GDM1 (cell line): ENCODE measurements around the gene CDC42SE2.
"Not testable (repeated sequence)": the region's sequence is repeated elsewhere in the genome, so short reads cannot be mapped to it uniquely, and the experiment has no call there.

Experiments used
- DNase-seq: peaks from one replicate; lab custom pipeline; 2025; lab: John Stamatoyannopoulos, UW

Gene CDC42SE2

DNA sequence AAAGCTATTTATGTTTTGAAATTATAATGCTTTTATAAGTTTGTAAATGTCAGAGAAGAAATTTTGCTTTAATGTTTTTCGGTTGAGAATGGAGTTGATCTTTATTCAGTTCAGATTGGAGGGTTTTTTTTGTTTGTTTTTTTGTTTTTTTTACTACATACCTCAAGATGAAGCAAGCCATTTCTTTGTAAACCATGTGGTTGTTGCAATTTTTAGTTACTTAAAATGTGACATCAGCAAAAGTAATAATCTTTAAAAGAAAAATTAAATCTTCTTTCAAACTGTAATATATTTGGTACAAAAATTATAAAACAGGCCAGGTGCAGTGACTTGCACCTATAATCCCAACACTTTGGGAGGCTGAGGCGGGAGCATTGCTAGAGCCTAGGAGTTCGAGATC lies 102.6 kb downstream of the CDC42SE2 start:
- no peak for DNase-seq

DNA sequence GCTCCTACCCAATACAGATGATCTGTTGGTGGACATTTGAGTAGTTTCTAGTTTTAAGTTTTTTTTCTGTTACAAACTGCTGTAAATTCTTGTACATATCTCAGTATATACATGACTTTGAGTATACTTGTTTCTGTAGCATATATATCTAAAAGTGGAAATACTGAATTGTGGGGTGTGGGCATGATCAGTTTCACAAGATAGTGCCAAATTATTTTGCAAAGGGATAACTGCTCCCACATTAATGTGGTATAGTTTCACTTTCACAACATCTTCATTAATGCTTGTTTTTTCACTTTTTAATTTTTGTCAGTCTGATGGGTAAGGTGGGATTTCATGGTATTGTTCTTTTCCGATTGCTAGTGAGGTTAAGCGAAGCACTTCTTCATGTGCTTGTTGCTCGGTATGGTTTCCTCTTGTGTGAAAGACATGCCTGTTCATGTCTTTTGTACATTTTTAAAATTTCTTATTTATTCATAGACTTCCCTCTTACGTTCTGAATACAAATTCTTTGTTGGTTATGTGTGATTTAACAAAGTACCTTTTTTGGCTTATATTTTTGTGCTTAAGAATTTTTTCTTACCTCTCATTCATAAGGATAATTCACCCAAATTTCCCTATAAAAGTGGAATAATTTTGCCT lies 103.5 kb downstream of the CDC42SE2 start:
- no peak for DNase-seq

DNA sequence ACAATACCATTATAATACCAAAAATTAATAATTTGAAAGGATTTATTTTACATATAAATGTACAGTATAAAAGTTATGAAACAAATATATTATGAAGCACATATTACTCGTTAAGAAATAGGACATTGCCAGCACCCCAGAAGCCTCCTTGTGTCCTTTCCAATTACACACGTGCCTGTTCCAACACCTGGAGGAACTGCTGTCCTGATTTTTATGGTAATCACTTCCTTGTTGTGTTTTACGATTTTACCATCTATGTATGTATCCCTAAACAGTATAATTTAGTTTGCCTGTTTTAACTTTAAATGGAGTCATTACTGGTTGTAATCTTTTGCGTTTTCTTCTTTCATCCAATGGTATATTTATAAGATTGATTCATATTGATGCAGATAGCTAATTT lies 105.0 kb downstream of the CDC42SE2 start:
- no peak for DNase-seq

DNA sequence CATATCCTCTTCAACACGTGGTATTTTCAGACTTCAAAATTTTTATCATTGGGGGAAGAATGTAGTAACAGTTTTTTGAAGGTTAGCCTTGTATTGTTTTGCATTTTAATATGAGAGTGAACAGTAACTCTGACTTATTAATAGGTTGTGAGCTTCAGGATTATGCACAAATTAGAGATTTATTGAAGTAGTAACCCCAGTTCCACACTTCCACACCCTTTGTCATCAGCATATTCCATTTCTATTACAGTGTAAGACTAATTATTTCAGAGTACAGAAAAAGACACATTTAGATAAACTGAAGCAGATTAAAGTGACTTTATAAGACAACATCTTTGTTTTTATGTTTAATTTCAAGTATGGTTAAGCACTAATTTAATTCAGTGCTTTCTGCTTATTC lies 105.7 kb downstream of the CDC42SE2 start:
- DNase-seq = no peak

DNA sequence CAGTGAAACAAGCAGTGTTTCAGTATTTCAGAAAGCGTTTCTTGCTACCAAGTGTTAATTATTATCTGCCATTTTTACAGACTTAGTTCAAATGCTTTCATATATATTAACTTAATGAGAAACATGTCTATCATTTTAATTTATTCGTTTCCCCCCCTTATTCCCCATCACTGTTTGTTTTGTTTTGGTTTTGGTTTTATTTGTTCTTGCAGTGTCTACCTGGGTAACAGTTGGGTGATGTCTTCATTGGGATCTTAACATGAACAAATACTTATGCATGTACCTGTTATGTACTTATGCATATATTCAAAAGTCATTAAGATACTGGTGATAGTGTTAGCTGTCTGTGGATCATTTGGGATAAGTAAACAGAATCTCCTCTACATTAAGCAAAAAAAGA lies 108.0 kb downstream of the CDC42SE2 start:
- DNase-seq = no peak

DNA sequence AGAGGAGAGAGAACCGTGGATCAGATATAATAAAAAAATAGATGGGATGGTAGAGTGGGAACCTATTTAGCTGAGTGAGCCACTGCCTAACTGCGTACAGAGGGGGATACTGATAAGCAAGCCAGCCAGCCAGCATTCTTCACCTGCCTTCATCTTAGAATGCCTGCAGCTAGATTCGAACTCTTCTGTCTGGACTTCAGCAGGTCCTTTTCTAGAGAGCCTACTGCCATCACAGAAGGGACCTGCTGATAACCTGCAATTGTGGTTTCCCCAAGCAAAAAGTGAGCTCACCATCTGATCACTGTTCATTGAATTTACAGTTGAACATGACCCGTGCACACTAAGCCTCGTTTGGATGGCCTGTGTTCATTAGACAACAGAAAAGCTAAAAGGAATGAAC lies 109.4 kb downstream of the CDC42SE2 start:
- no peak for DNase-seq

DNA sequence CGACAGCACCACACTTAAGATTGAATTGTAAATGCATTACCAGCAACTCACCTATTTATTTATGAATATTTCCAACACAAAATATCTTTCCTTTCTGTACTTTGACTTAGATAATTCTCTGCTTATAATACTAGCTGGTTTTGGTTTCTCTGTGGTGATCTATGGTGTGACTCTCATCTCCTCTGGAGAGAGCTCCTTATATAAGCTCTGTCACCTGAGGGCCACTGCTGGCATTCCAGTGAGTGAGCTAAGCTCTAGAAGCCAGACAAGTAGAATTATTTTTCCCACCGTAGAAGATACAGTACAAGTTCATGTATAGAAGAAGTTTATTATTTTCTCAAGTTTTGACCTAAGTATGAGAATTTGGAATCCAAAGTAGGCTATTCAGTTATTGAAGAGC lies 111.5 kb downstream of the CDC42SE2 start:
- no peak for DNase-seq

DNA sequence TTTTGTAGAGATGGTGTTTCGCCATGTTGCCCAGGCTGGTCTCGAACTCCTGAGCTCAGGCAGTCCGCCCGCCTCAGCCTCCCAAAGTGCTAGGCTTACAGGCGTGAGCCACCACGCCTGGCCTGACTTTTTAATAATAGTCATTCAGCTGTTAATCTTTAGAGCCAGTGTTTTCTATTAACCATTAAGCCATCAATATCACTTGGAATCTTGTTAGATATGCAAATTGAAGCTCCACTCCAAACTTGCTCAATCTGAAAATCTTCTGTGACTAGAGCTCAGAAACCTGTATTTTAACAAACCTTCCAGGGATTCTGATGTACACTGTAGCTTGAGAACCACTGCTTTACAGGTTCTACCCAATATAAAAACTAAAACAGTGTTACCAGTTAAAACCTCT lies 113.5 kb downstream of the CDC42SE2 start:
- no peak for DNase-seq

DNA sequence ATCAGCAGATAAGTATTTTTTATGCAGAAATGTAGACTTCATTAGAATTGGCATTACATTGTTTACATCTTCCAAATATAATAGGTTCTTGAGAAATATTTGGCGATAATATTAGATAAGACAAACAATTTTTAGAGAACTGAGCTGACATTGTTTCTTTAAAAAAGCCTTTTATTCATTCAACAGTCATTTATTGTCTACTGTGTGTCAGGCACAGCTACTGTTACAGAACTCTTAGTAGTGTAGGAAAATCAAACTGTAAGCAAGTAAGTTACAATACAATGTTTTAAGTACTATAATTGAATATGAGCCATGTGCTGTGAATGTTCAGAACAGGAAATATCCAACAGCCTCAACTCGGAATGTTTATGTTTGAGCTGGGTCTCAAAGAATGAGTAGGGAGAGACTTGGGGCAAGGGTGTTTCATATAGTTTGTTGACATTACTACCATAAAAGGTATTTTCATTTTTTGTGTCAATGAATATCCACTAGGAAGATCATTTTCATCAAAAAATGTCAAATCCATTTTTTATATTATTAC lies 114.0 kb downstream of the CDC42SE2 start:
- DNase-seq = no peak

DNA sequence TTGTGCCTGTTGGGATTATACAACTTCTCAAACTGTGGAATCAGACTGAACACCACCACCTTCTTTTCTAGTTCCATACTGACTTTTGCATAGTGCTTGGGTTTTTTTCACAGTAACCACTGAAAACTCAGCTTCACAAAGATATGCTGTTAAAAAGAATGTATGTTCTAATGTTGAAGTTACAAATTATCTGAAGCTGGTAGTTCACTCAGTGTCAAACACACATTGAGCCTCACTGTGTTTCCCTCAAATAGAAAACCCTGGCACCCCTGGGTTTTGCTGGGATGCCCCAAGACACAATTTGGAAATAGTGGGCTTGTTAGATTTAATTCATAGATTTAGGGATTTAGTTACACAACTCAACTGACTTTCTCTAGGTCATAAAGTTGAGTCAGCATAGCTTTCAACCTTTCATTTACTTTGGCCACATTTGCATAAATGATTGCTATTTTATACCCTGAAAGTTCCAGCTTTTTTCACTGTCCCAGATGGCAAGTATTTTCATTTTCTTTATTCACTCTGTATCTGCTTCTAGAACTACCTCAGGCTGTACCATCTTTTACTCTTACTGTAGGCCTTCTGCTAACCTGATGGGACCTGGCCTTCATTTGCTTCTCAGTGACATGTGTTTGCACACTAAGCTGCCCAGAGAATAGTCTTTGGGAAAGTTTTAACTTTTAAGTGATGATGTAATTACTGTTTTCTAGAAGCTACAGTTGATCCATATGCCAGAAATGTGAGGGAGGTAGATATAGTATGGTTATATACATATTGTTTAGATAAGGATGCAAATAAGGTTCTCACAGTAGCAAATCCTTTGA lies 115.1 kb downstream of the CDC42SE2 start:
- no peak for DNase-seq

DNA sequence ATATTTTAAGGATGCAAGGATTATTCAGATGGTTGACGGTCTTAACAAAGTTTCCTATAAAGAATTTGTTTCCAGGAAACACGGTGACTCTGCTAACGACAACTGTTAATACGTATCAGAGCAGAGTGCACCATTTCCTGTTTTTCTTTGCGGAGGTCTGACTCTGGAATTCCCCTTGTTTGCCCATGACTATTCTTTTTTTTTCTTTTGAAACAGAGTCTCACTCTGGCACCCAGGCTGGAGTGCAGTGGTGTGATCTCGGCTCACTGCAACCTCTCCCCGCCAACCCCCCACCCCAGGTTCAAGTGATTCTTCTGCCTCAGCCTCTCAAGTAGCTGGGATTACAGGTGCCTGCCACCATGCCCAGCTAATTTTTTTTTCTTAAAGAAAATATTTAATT lies 115.9 kb downstream of the CDC42SE2 start:
- DNase-seq = no peak

DNA sequence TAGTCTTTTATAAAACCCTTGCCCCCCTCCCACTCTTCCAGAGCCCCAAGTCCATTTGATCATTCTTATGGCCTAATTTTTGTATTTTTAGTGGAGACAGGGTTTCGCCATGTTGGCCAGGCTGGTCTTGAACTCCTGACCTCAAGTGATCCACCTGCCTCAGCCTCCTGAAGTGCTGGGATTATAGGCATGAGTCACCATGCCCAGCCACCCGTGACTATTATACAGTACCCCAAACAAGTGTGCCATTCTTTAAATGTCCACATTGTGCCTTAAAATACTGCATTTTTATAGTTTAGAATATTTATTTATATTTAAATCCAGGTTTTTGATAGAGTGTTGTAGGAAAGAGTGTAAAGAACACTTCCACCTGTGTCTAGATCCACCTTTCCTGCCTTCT lies 116.4 kb downstream of the CDC42SE2 start:
- DNase-seq = not testable (repeated sequence)

DNA sequence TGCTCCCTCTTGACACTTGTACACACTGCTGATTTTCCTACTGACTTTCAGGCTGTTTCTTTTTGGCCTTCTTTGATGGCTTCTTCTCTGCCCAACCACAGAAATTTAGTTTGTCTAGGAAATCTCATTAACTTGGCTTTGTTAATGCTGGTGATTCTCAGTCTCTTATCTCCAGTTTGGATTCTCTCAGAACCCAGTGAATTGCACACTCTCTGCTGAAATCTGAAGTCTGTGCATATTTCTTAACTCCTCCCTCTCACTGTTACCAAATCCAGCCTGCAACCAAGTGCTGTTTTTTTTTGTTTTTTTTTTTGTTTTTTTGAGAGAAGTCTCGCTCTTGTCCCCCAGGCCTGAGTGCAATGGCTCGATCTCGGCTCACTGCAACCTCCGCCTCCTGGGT lies 117.2 kb downstream of the CDC42SE2 start:
- no peak for DNase-seq

DNA sequence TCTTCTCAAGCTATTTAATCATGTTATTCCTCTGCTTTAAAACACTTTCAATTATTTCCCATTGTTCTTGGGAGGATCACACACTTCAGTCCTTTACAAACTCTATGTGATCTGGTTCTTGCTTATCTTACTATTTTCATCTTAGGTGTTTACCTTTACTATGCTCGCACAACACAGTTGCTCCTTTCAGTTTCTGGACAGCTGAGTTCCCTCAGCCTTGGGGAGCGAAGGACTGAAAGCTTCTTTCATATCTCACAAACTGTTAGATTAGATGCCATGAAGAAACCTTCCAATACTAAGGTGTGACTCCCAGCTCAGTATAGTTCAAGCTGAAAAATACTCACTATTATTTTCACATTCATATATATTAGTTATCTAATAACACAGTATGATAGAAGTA lies 117.9 kb downstream of the CDC42SE2 start:
- no peak for DNase-seq

DNA sequence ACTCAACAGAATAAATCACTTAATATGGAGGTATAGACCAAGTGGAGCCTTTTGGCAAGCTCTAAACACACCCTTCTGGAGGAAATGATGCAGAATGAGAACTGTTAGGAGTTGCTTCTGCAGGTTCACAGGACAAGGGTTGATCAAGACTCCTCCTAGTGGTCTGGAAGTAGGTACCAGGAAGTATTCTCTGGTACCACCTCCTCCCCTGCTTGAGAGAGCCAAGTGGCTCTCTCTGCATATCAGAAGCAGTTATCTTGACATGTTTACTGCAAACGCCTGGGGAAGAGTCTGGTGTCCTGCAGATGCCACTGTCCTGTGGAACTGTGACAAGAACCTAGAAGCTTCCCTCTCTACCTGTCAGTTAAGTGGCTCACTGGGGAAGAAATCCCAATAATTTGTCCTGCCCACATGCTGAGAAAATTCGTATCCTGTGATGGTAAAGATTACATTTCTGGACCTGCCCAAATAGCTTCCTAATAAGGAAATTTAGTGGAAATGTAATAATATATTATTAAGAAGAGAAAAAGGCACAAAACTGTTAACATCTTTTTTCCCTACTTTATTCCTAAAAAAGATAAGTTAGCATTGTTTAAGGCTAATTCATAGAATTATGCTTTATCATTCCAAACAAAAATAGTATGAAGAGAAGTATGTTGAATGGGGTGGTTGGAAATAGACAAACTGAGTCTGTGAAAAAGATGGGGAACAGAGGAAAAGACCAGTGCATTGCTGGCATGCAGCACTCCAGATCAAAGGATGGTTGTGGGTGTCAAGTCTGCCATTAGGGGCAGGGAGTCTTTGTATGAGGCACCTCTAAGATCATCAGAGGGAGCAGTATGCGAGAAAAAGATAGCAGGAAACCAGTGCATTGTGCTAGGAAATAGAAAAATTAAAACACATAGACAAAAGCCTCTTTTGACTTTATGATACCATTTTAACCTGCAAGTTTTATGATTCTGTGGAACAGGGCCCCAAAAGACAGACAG lies 118.8 kb downstream of the CDC42SE2 start:
- peak; percentile 70 for DNase-seq

DNA sequence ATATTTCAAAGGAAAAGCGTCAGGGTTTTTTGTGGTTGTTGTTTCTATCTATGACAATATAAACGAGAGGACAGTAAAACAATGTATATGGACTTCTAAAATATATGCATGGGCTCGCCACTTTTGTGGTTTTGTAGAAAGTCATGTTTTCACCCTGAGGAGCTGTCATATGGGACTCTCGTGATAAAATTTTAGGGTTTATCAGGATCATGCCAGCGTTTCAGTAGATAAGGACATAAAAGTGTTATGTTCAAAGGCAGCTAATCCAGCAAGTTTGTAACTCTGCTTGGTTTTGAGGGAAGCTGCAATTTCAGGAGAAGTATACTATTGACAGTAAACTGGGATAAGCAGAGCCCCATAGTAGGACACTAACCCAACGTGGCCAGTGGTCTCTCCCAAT lies 120.3 kb downstream of the CDC42SE2 start:
- DNase-seq = no peak

DNA sequence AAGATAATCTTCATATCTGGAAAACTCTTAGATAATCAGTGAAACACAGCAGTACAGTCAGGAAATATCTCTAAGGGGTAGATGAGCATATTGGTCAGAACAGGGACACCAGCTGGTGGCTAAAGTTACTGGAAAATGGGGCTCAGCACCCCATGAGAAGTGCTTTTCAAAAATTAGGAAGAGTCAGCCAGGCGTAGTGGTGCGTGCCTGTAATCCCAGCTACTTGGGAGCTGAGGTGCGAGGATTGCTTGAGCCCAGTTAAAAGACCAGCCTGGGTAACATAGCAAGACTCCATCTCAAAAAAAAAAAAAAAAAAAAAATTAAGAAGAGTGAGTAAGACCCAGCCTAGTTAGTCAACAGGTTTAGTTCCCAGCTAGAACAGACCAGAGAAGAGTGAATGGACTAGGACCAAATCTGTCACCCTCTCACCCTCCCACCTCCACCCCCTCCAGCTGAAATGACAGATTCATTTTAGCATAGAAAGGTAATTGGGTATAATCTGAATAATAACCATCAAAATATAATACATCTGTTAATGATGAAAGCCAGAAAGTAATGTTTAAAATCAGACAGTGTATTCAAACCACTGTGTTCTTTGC lies 120.9 kb downstream of the CDC42SE2 start:
- no peak for DNase-seq

DNA sequence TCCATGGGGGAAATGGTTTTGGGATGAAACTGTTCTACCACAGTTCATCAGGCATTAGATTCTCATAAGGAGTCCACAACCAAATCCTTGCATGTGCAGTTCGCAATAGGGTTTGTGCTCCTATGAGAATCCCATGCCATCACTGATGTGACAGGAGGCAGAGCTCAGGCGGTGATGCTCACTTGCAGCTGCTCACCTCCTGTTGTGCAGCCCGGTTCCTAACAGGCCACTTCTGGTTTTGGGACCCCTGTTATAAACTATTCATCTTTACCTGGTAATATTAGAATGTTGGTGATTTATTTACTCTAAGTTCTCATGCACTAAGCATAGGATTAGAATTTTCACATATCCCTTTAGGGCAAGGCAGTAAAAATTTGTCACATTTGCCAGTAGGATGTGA lies 122.3 kb downstream of the CDC42SE2 start:
- DNase-seq = no peak

DNA sequence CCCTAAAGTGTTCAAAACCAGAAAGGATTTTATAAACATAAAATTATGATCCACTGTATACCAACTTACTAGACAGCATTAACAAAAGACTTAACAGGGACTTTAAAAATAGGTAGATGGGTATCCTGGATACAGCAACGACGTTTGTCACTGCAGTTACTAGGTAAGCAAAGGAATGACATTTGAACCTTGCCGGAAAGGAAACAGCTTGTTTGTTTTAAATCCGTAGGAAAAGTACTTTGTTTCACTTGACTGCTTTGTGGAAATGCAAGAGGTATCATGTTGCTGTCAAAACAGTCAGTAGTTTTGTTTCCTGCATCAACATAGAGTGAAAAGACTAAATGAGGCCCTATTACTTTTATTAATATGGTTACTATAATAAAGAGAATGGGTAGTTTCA lies 122.9 kb downstream of the CDC42SE2 start:
- DNase-seq = no peak

DNA sequence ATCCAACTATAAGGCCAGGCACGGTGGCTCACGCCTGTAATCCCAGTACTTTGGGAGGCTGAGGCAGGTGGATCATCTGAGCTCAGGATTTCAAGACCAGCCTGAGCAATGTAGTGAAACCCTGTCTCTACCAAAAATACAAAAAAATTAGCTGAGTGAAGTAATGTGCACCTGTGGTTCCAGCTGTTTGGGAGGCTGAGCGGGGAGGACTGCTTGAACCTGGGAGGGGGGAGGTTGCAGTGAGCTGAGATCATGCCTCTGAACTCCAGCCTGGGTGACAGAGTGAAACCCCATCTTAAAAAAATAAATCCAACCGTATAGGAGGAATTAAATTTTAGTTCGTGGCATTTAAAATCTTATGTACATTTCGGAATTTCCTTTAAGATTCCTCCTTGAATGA lies 123.4 kb downstream of the CDC42SE2 start:
- DNase-seq = no peak

DNA sequence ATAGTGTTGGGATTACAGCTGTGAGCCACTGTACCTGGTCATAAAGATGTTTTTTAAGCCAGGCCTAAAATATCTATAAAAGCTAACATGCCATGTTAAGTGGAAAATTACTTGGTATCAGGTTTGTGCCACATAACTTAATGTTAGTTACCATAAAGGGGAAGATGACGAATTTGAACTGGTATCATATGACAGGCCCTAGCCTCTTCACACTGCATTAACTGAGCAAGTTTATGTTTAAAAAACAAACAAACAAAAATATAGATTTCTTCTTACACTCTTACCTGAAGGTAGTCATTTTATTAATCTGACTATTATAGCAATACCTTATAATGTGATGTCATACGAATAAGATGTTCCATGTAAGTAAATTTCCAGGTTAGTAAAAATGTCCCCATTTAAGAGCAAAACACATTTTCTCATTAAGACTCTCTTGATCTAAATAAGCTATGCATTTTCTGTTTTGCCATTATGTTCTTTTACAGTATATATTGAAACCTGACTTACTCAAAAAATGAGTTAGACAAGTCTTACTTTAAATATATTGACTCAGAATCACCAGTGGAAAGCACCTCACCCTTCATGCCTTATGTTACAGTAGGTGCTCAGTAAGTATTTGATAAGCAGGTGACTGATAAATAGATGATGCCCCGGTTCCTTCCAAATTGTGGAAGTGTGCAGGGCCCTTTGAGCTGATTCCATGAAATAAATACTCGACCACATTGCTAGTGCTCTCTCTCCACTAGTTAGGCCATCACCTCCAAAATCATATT lies 125.4 kb downstream of the CDC42SE2 start:
- DNase-seq = no peak
